ENCODE measurements around the gene GPR22. TPM values are rescaled to one million over a fixed set of nuclear protein-coding genes. Genes with fewer than 3 reads are reported as not detected.

The GPR22 gene
- total and polyA plus RNA-seq, 2 of the 8 experiments (the other 6 are each of a cell fraction or from before 2014, with no cell fraction given) = 0.02 TPM; not detected in 1

DNA sequence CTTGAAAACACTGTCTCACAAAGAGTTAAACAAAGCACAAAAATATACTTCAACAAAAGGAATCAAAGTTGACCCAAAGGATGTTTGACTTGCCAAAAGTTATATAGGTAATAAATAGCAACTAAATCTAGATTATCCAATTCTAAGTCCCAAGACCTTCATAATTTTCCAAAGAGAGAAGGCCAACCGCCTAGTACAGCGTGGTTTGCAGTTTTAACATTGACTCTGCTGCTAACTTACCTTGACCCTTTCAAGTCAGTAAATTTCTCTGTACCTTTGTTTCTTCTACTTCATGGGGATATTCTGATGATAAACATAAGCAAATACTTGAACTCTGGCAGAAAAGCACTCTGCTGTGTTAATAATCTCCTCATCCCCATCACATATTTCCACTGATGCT is 1.9 kb upstream of the GPR22 start (continued):
- TF ChIP-seq, protein P1, sequence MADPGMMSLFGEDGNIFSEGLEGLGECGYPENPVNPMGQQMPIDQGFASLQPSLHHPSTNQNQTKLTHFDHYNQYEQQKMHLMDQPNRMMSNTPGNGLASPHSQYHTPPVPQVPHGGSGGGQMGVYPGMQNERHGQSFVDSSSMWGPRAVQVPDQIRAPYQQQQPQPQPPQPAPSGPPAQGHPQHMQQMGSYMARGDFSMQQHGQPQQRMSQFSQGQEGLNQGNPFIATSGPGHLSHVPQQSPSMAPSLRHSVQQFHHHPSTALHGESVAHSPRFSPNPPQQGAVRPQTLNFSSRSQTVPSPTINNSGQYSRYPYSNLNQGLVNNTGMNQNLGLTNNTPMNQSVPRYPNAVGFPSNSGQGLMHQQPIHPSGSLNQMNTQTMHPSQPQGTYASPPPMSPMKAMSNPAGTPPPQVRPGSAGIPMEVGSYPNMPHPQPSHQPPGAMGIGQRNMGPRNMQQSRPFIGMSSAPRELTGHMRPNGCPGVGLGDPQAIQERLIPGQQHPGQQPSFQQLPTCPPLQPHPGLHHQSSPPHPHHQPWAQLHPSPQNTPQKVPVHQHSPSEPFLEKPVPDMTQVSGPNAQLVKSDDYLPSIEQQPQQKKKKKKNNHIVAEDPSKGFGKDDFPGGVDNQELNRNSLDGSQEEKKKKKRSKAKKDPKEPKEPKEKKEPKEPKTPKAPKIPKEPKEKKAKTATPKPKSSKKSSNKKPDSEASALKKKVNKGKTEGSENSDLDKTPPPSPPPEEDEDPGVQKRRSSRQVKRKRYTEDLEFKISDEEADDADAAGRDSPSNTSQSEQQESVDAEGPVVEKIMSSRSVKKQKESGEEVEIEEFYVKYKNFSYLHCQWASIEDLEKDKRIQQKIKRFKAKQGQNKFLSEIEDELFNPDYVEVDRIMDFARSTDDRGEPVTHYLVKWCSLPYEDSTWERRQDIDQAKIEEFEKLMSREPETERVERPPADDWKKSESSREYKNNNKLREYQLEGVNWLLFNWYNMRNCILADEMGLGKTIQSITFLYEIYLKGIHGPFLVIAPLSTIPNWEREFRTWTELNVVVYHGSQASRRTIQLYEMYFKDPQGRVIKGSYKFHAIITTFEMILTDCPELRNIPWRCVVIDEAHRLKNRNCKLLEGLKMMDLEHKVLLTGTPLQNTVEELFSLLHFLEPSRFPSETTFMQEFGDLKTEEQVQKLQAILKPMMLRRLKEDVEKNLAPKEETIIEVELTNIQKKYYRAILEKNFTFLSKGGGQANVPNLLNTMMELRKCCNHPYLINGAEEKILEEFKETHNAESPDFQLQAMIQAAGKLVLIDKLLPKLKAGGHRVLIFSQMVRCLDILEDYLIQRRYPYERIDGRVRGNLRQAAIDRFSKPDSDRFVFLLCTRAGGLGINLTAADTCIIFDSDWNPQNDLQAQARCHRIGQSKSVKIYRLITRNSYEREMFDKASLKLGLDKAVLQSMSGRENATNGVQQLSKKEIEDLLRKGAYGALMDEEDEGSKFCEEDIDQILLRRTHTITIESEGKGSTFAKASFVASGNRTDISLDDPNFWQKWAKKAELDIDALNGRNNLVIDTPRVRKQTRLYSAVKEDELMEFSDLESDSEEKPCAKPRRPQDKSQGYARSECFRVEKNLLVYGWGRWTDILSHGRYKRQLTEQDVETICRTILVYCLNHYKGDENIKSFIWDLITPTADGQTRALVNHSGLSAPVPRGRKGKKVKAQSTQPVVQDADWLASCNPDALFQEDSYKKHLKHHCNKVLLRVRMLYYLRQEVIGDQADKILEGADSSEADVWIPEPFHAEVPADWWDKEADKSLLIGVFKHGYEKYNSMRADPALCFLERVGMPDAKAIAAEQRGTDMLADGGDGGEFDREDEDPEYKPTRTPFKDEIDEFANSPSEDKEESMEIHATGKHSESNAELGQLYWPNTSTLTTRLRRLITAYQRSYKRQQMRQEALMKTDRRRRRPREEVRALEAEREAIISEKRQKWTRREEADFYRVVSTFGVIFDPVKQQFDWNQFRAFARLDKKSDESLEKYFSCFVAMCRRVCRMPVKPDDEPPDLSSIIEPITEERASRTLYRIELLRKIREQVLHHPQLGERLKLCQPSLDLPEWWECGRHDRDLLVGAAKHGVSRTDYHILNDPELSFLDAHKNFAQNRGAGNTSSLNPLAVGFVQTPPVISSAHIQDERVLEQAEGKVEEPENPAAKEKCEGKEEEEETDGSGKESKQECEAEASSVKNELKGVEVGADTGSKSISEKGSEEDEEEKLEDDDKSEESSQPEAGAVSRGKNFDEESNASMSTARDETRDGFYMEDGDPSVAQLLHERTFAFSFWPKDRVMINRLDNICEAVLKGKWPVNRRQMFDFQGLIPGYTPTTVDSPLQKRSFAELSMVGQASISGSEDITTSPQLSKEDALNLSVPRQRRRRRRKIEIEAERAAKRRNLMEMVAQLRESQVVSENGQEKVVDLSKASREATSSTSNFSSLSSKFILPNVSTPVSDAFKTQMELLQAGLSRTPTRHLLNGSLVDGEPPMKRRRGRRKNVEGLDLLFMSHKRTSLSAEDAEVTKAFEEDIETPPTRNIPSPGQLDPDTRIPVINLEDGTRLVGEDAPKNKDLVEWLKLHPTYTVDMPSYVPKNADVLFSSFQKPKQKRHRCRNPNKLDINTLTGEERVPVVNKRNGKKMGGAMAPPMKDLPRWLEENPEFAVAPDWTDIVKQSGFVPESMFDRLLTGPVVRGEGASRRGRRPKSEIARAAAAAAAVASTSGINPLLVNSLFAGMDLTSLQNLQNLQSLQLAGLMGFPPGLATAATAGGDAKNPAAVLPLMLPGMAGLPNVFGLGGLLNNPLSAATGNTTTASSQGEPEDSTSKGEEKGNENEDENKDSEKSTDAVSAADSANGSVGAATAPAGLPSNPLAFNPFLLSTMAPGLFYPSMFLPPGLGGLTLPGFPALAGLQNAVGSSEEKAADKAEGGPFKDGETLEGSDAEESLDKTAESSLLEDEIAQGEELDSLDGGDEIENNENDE (IDR thresholded peaks at IDR 0.05; ENCODE audit: insufficient replicate concordance, low read length) = no peak
- TF ChIP-seq SAP30 (IDR thresholded peaks at IDR 0.05; ENCODE audit: insufficient read depth, insufficient replicate concordance, low read length) (no peak), SIRT6 (IDR thresholded peaks at IDR 0.05; ENCODE audit: low read length) (no peak), BCL11A (IDR thresholded peaks at IDR 0.05; ENCODE audit: low read depth in 2 of 2, low read length in 2 of 2) (no peak)

Data from H1 (cell line).